Body of pancreas (tissue), 4 donors: ENCODE data around the gene TRIP13.

Experiments used
- POLR2A ChIP-seq, 3 donors: fragments of 450-650 bp; IDR thresholded peaks; one replicate each; pipeline ENCODE4 v1.6.1; 2016; ENCODE audit warnings: antibody characterized with exemption in 3 of 3, mild to moderate bottlenecking in 2 of 3
- TF ChIP-seq, protein P1 (sequence below), 7 experiments: fragments of 450-650 bp in 4 of 7; fragments of 200-600 bp in 3 of 7; sonication (generic) in 3 of 7; IDR thresholded peaks; one replicate each; pipeline ENCODE4 v1.5.1; 2016 to 2019; ENCODE audit warnings: antibody characterized with exemption in 7 of 7

- TF ChIP-seq, protein P1, sequence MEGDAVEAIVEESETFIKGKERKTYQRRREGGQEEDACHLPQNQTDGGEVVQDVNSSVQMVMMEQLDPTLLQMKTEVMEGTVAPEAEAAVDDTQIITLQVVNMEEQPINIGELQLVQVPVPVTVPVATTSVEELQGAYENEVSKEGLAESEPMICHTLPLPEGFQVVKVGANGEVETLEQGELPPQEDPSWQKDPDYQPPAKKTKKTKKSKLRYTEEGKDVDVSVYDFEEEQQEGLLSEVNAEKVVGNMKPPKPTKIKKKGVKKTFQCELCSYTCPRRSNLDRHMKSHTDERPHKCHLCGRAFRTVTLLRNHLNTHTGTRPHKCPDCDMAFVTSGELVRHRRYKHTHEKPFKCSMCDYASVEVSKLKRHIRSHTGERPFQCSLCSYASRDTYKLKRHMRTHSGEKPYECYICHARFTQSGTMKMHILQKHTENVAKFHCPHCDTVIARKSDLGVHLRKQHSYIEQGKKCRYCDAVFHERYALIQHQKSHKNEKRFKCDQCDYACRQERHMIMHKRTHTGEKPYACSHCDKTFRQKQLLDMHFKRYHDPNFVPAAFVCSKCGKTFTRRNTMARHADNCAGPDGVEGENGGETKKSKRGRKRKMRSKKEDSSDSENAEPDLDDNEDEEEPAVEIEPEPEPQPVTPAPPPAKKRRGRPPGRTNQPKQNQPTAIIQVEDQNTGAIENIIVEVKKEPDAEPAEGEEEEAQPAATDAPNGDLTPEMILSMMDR (IDR thresholded peaks at IDR 0.05) = no peak
- no peak for TF ChIP-seq POLR2A (IDR thresholded peaks at IDR 0.05)
These were observed 36.7 kb upstream of the TRIP13 start for GRCh38 chr5:855771-856530.
